Thyroid gland (tissue), 4 donors: ENCODE results near the gene PROB1. TPM values are rescaled to one million over a fixed set of nuclear protein-coding genes. Genes with fewer than 3 reads are reported as not detected.

Experiments
- DNase-seq, 2 donors: peaks; one replicate each; pipeline ENCODE4 v3.0.0-alpha.2; 2019
- H3K27ac ChIP-seq, 3 donors: fragments of 200-600 bp; sonication (generic); 1 replicate in 2 of 3; 2 replicates in 1 of 3; pipeline ENCODE4 v1.5.1; 2016 to 2019; ENCODE audit warnings: mild to moderate bottlenecking in 1 of 3, moderate library complexity in 1 of 3
- H3K27me3 ChIP-seq: fragments of 200-600 bp; sonication (generic); one replicate; pipeline ENCODE4 v1.5.1; 2019
- H3K36me3 ChIP-seq, 2 donors: fragments of 200-600 bp; sonication (generic); one replicate each; pipeline ENCODE4 v1.5.1; 2016 to 2019
- H3K4me1 ChIP-seq, 2 donors: fragments of 200-600 bp; sonication (generic); one replicate each; pipeline ENCODE4 v1.5.1; 2017 to 2019
- H3K4me3 ChIP-seq, 3 donors: fragments of 200-600 bp; sonication (generic); replicated peaks in 1 of 3; 1 replicate in 2 of 3; 2 replicates in 1 of 3; pipeline ENCODE4 v1.5.1; 2016; ENCODE audit warnings: mild to moderate bottlenecking in 1 of 3
- H3K9me3 ChIP-seq: fragments of 200-600 bp; sonication (generic); one replicate; pipeline ENCODE4 v1.5.1; 2017
- POLR2A ChIP-seq, 2 donors: fragments of 450-650 bp; IDR thresholded peaks; one replicate each; pipeline ENCODE4 v1.6.1; 2017; ENCODE audit warnings: antibody characterized with exemption in 2 of 2, mild to moderate bottlenecking in 2 of 2, moderate library complexity in 1 of 2
- WGBS, 2 donors: methylation state at CpG; one replicate each; pipeline ENCODE4 v1.1.5; 2017; 5-methylcytosine and 5-hydroxymethylcytosine counted together
- intact Hi-C: fragments of 100-400 bp; cut with DNase I; formaldehyde crosslinking; loops from one replicate; pipeline ENCODE4 v1.15.1; 2023
- total RNA-seq, 4 donors: library from RNA; depleted of rRNA; stranded (reverse); fragments of >200 nt; gene quantifications; one replicate each; pipeline ENCODE4 v1.2.3, GENCODE V29; 2016
- TF ChIP-seq, protein P1 (sequence below), 6 experiments: fragments of 200-600 bp in 3 of 6; fragments of 450-650 bp in 3 of 6; sonication (generic) in 3 of 6; IDR thresholded peaks; one replicate each; pipeline ENCODE4 v1.5.1; 2016 to 2019; ENCODE audit warnings: antibody characterized with exemption in 6 of 6, mild to moderate bottlenecking in 2 of 6, inconsistent platforms in 1 of 6, moderate library complexity in 1 of 6

Gene PROB1
- total RNA-seq, 4 donors from 2014 or later, result 1.6 to 4.2 (median 1.9) TPM

DNA sequence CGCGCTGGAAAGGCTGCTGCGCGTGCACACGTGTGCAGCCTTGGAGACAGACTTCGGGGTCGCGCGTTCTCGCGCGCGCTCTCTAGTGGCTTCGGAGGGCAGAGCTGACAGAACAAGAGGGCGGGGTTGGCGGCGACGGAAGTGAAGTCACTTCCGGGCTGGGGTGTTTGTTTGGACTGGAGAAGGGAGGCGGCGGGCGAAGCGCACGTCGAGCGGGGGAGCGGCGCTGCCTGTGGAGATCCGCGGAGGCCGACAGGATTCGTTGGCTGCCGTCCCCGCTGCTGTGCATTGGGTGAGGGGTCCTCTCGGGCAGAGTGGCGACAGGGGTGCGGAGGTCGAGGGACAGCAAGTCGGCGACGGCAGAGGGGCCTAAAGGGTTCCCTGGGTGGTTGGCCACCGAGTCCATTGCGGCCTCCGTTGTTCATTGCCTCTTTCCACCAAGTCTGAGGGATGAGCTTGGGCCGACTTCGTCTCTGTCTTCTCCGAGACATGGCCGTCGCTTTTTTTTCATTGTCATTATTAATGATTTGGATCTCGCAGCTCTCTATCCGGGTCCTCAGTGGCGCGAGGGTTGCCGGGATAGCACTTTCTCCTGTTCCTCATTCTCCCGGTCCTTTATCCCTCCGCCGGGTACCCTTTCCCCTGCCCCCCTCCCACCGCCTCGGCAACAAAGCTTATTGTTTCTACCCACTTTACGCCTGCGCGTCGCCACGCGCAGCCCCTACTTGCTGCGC, 53.0 kb downstream of the PROB1 start, which contains the start of gene PAIP2:
TSS of gene PAIP2 (plus strand) at position 166 of the 734 bp plus-strand sequence. CDS start 21,931 bp downstream, outside the sequence.
- 1% methylated on average over 25 to 62 of the region's 66 CpGs for WGBS, 2 donors
- Histone ChIP-seq H3K27ac (peak within 1 kb of the TSS; percentile 82 to 96 (median 95)), H3K4me1 (peaks cover 14 to 26% of the 10 kb centered on the region in 2 donors), H3K36me3 (no peaks in the 10 kb centered on the region), H3K27me3 (no peaks in the 10 kb centered on the region), H3K4me3 (peak within 1 kb of the TSS; percentile 21 to 98 (median 80)), H3K9me3 (no peaks in the 10 kb centered on the region)
- intact Hi-C loops, result loop anchor here (5.0 kb wide), 1 partner anchor 50 kb away; the partner anchor contains the start of gene MATR3
- TF ChIP-seq POLR2A (IDR thresholded peaks at IDR 0.05), result peak; percentile 81 to 98
- TF ChIP-seq, protein P1, sequence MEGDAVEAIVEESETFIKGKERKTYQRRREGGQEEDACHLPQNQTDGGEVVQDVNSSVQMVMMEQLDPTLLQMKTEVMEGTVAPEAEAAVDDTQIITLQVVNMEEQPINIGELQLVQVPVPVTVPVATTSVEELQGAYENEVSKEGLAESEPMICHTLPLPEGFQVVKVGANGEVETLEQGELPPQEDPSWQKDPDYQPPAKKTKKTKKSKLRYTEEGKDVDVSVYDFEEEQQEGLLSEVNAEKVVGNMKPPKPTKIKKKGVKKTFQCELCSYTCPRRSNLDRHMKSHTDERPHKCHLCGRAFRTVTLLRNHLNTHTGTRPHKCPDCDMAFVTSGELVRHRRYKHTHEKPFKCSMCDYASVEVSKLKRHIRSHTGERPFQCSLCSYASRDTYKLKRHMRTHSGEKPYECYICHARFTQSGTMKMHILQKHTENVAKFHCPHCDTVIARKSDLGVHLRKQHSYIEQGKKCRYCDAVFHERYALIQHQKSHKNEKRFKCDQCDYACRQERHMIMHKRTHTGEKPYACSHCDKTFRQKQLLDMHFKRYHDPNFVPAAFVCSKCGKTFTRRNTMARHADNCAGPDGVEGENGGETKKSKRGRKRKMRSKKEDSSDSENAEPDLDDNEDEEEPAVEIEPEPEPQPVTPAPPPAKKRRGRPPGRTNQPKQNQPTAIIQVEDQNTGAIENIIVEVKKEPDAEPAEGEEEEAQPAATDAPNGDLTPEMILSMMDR (IDR thresholded peaks at IDR 0.05), result peak; percentile 45 to 75 (median 54)
- peak; percentile 98 to 99 for DNase-seq

DNA sequence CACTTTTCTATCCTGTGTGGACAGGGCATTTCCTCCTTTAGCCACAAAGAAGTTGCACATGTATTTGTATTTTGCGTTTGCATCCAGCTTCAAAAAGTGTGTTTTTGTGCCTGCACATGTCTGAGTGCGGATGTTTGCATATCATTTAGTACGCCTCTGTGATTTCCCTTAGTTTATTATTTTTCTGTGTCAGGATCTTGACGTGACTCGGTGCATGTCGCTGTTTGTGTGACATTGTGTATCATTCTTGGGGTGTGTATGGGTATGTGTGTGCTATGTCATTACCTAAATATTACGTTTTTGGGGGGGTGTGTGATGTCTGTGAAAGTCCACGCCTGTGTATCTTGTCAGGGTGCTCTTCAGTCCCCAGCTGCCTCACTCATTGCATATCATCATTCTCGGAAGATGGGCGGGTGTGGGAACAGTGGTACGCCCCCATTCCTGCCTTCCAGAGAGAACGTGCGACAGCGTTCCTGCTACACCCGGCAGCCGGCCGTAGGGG, 53.7 kb downstream of the PROB1 start:
- intact Hi-C loops, result loop anchor here (5.0 kb wide), 1 partner anchor 49 kb away; the partner anchor contains the start of gene MATR3
- no peak for TF ChIP-seq POLR2A (IDR thresholded peaks at IDR 0.05)
- TF ChIP-seq, protein P1 (IDR thresholded peaks at IDR 0.05), result no peak
- DNase-seq, result no peak
- H3K4me3 ChIP-seq, result peak overlapping the region in 1 of 3 donors; percentile 80
- no peaks in the 10 kb centered on the region for H3K9me3 ChIP-seq
- peak overlapping the region in 1 of 3 donors; percentile 95 for H3K27ac ChIP-seq
- no peaks in the 10 kb centered on the region for H3K36me3 ChIP-seq
- H3K4me1 ChIP-seq, result peaks cover 14 to 26% of the 10 kb centered on the region in 2 donors
- H3K27me3 ChIP-seq, result no peaks in the 10 kb centered on the region
- WGBS, 2 donors, result 8 to 10% methylated on average over 10 to 11 of the region's 17 CpGs

Other genes starting within 250 kb of the PROB1 start
- 100 to 1,000 TPM in 2 of 4 donors, 10 to 100 TPM in 2; 57.5 to 103 (median 81.7) TPM for gene SIL1, start 196.7 kb downstream of the PROB1 start, total RNA-seq
- gene MATR3, start 101.4 kb downstream of the PROB1 start, total RNA-seq, result 100 to 1,000 TPM; 343 to 366 (median 354) TPM
- gene PAIP2, start 53.2 kb downstream of the PROB1 start, total RNA-seq, result 100 to 1,000 TPM in 3 of 4 donors, 10 to 100 TPM in 1; 92.7 to 136 (median 117) TPM
- not detected for gene SLC23A1, start 11.8 kb downstream of the PROB1 start, total RNA-seq
- 1 to 10 TPM in 2 of 4 donors, not detected in 2; 1.1 to 6.0 TPM for gene MZB1, start 5.2 kb downstream of the PROB1 start, total RNA-seq
- gene SPATA24, start 9.0 kb upstream of the PROB1 start, total RNA-seq, result 10 to 100 TPM in 1 of 4 donors, 1 to 10 TPM in 3; 6.5 to 14.2 (median 7.3) TPM
- gene DNAJC18, start 44.4 kb upstream of the PROB1 start, total RNA-seq, result 10 to 100 TPM in 3 of 4 donors, 1 to 10 TPM in 1; 7.9 to 21.0 (median 12.7) TPM
- gene ECSCR, start 67.6 kb upstream of the PROB1 start, total RNA-seq, result 10 to 100 TPM; 26.7 to 46.2 (median 31.4) TPM
- not detected for gene SMIM33, start 75.9 kb upstream of the PROB1 start, total RNA-seq
- 10 to 100 TPM; 28.4 to 59.9 (median 38.6) TPM for gene STING1, start 87.7 kb upstream of the PROB1 start, total RNA-seq
- 100 to 1,000 TPM in 2 of 4 donors, 10 to 100 TPM in 2; 72.4 to 125 (median 99.5) TPM for gene UBE2D2, start 166.2 kb upstream of the PROB1 start, total RNA-seq